Uterus (tissue), 4 donors: Measurements from ENCODE around the gene SMAP2. TPM values are rescaled to one million over a fixed set of nuclear protein-coding genes. Genes with fewer than 3 reads are reported as not detected.

Experiments used
- DNase-seq, 2 donors: peaks; one replicate each; pipeline ENCODE4 v3.0.0-alpha.2; 2019 to 2020
- H3K27ac ChIP-seq, 2 donors: fragments of 200-600 bp; sonication (generic); 1 replicate in 1 of 2; 2 replicates in 1 of 2; pipeline ENCODE4 v1.5.1; 2016 to 2018
- H3K27me3 ChIP-seq, 2 donors: fragments of 200-600 bp; sonication (generic); one replicate each; pipeline ENCODE4 v1.5.1; 2018 to 2019; ENCODE audit warnings: control low read depth in 1 of 2
- H3K36me3 ChIP-seq, 2 donors: fragments of 200-600 bp; sonication (generic); one replicate each; pipeline ENCODE4 v1.5.1; 2019; ENCODE audit warnings: control low read depth in 1 of 2
- H3K4me1 ChIP-seq, 2 donors: fragments of 200-600 bp; sonication (generic); one replicate each; pipeline ENCODE4 v1.5.1; 2018 to 2019; ENCODE audit warnings: control low read depth in 1 of 2
- H3K4me3 ChIP-seq, 2 donors: fragments of 200-600 bp; sonication (generic); 1 replicate in 1 of 2; 2 replicates in 1 of 2; pipeline ENCODE4 v1.5.1; 2018 to 2019; ENCODE audit warnings: mild to moderate bottlenecking in 1 of 2
- H3K9me3 ChIP-seq, 2 donors: fragments of 200-600 bp; sonication (generic); one replicate each; pipeline ENCODE4 v1.5.1; 2019; ENCODE audit warnings: control low read depth in 1 of 2
- POLR2A ChIP-seq, 2 donors: fragments of 450-650 bp; IDR thresholded peaks; one replicate each; pipeline ENCODE4 v1.6.1; 2016; ENCODE audit warnings: antibody characterized with exemption in 2 of 2, mild to moderate bottlenecking in 1 of 2, moderate library complexity in 1 of 2
- intact Hi-C: fragments of 100-400 bp; cut with DNase I; formaldehyde crosslinking; loops from one replicate; pipeline ENCODE4 v1.15.1; 2023; ENCODE audit warnings: low total_unique reads
- total RNA-seq, 4 donors: library from RNA; depleted of rRNA in 3 of 4; stranded (reverse); fragments of >200 nt in 3 of 4; gene quantifications; one replicate each; pipeline versions ENCODE4 v1.1.0 to v1.2.4, GENCODE V29; 2014 to 2023
- TF ChIP-seq, protein P1 (sequence below), 4 experiments: fragments of 200-600 bp in 2 of 4; fragments of 450-650 bp in 2 of 4; sonication (generic) in 2 of 4; IDR thresholded peaks; one replicate each; pipeline ENCODE4 v1.5.1; 2016 to 2019; ENCODE audit warnings: antibody characterized with exemption in 4 of 4, mild to moderate bottlenecking in 2 of 4, moderate library complexity in 1 of 4
- donor health status: DM: yes; HTN: yes; CAD: no.

The SMAP2 gene
- total RNA-seq, 4 donors from 2014 or later = 11.1 to 24.8 (median 18.6) TPM

DNA sequence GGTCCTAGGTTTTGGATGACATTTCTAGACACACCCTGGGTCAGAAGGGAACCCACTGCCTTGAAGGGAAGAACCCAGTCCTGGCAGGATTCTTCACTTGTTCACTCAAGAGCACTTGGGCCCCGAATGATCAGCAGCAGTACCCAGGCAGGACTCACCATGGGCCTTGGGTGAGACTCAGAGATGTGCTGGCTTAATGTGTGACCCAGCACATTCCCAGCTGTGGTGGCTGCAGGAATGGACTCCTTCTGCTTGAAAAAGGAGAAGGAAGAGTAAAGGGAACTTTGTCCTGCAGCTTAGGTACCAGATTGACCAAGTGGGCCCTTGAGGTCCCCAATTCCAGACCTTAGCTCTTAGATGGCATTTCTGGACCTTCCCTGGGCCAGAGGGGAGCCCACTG is 12.3 kb upstream of the SMAP2 start:
- Histone ChIP-seq H3K4me3 (no peak overlapping the region), H3K27ac (no peak overlapping the region), H3K27me3 (no peaks in the 10 kb centered on the region), H3K9me3 (no peaks in the 10 kb centered on the region), H3K4me1 (no peaks in the 10 kb centered on the region), H3K36me3 (no peaks in the 10 kb centered on the region)
- intact Hi-C loops = no loop called here
- TF ChIP-seq POLR2A (IDR thresholded peaks at IDR 0.05) = no peak
- TF ChIP-seq, protein P1, sequence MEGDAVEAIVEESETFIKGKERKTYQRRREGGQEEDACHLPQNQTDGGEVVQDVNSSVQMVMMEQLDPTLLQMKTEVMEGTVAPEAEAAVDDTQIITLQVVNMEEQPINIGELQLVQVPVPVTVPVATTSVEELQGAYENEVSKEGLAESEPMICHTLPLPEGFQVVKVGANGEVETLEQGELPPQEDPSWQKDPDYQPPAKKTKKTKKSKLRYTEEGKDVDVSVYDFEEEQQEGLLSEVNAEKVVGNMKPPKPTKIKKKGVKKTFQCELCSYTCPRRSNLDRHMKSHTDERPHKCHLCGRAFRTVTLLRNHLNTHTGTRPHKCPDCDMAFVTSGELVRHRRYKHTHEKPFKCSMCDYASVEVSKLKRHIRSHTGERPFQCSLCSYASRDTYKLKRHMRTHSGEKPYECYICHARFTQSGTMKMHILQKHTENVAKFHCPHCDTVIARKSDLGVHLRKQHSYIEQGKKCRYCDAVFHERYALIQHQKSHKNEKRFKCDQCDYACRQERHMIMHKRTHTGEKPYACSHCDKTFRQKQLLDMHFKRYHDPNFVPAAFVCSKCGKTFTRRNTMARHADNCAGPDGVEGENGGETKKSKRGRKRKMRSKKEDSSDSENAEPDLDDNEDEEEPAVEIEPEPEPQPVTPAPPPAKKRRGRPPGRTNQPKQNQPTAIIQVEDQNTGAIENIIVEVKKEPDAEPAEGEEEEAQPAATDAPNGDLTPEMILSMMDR (IDR thresholded peaks at IDR 0.05) = no peak
- no peak for DNase-seq

DNA sequence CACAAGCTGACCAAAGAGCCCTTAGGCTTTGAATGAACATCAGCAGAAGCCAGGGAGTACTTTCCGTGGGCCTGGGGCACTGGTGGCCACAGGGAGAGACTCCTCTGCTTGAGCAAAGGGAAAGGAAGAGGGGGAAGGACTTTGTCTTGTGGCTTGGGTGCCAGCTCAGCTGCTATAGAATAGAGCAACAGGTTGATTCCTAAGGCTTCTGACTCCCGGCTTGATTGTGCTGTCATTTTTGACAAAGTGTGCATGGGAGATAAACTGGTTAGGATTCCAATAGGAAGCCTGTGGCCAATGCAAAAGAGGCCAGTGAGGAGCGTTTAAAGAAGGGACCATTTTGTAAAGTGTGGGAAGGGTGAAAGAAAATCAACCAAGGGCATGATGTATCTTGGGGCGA is 11.9 kb upstream of the SMAP2 start:
- TF ChIP-seq, protein P1 (IDR thresholded peaks at IDR 0.05) = no peak
- TF ChIP-seq POLR2A (IDR thresholded peaks at IDR 0.05) = no peak
- H3K9me3 ChIP-seq = no peaks in the 10 kb centered on the region
- H3K4me1 ChIP-seq = no peaks in the 10 kb centered on the region
- intact Hi-C loops = no loop called here
- no peak overlapping the region for H3K27ac ChIP-seq
- H3K4me3 ChIP-seq = no peak overlapping the region
- no peaks in the 10 kb centered on the region for H3K27me3 ChIP-seq
- no peak for DNase-seq
- H3K36me3 ChIP-seq = no peaks in the 10 kb centered on the region

- TF ChIP-seq, protein P1 (IDR thresholded peaks at IDR 0.05) = no peak
- no peak for TF ChIP-seq POLR2A (IDR thresholded peaks at IDR 0.05)
- Histone ChIP-seq H3K27ac (peak overlapping the region; percentile 50 to 58), H3K36me3 (no peaks in the 10 kb centered on the region), H3K27me3 (no peaks in the 10 kb centered on the region), H3K4me1 (no peaks in the 10 kb centered on the region), H3K4me3 (no peak overlapping the region), H3K9me3 (no peaks in the 10 kb centered on the region)
- DNase-seq = no peak
- intact Hi-C loops = no loop called here
These were observed 11.3 kb upstream of the SMAP2 start for GRCh38 chr1:40362199-40362598.

DNA sequence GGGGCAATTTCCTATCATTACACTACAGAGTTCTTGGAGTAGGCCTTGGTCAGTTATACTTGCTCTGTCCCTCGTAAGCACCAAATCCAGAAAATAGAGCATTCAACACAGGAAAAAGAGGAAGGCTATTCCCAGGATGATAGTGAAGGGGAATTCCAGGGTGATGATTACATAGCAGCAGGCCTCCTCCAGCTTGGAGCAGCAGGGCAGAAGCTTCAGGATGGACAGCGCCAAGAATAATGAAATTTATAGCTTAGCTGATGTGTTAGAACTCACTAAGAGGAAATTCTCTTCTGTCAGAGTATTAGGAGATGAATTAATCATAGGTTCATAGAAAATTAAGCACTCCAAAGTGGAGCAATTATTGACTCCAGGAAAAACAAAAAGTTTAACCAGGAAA is 10.8 kb upstream of the SMAP2 start:
- no peaks in the 10 kb centered on the region for H3K27me3 ChIP-seq
- intact Hi-C loops = no loop called here
- H3K4me3 ChIP-seq = no peak overlapping the region
- DNase-seq = no peak
- TF ChIP-seq, protein P1 (IDR thresholded peaks at IDR 0.05) = no peak
- TF ChIP-seq POLR2A (IDR thresholded peaks at IDR 0.05) = no peak
- no peaks in the 10 kb centered on the region for H3K36me3 ChIP-seq
- H3K27ac ChIP-seq = peak overlapping the region; percentile 50 to 58
- H3K4me1 ChIP-seq = no peaks in the 10 kb centered on the region
- H3K9me3 ChIP-seq = no peaks in the 10 kb centered on the region

GRCh38 chr1:40363721-40364120 is 9.8 kb upstream of the SMAP2 start:
- Histone ChIP-seq H3K27ac (no peak overlapping the region), H3K4me3 (no peak overlapping the region), H3K27me3 (no peaks in the 10 kb centered on the region), H3K36me3 (no peaks in the 10 kb centered on the region), H3K4me1 (no peaks in the 10 kb centered on the region), H3K9me3 (no peaks in the 10 kb centered on the region)
- intact Hi-C loops = no loop called here
- no peak for DNase-seq
- TF ChIP-seq, protein P1 (IDR thresholded peaks at IDR 0.05) = no peak
- TF ChIP-seq POLR2A (IDR thresholded peaks at IDR 0.05) = no peak
